Thyroid gland (tissue), 4 donors: ENCODE results near the gene CXorf58. TPM values are rescaled to one million over a fixed set of nuclear protein-coding genes. Genes with fewer than 3 reads are reported as not detected.

ENCODE experiments used
- DNase-seq, 2 donors: peaks; one replicate each; pipeline ENCODE4 v3.0.0-alpha.2; 2019
- H3K27ac ChIP-seq, 3 donors: fragments of 200-600 bp; sonication (generic); 1 replicate in 2 of 3; 2 replicates in 1 of 3; pipeline ENCODE4 v1.5.1; 2016 to 2019; ENCODE audit warnings: mild to moderate bottlenecking in 1 of 3, moderate library complexity in 1 of 3
- H3K27me3 ChIP-seq: fragments of 200-600 bp; sonication (generic); one replicate; pipeline ENCODE4 v1.5.1; 2019
- H3K36me3 ChIP-seq, 2 donors: fragments of 200-600 bp; sonication (generic); one replicate each; pipeline ENCODE4 v1.5.1; 2016 to 2019
- H3K4me1 ChIP-seq, 2 donors: fragments of 200-600 bp; sonication (generic); one replicate each; pipeline ENCODE4 v1.5.1; 2017 to 2019
- H3K4me3 ChIP-seq, 3 donors: fragments of 200-600 bp; sonication (generic); replicated peaks in 1 of 3; 1 replicate in 2 of 3; 2 replicates in 1 of 3; pipeline ENCODE4 v1.5.1; 2016; ENCODE audit warnings: mild to moderate bottlenecking in 1 of 3
- H3K9me3 ChIP-seq: fragments of 200-600 bp; sonication (generic); one replicate; pipeline ENCODE4 v1.5.1; 2017
- CTCF ChIP-seq, 6 experiments: fragments of 200-600 bp in 3 of 6; fragments of 450-650 bp in 3 of 6; sonication (generic) in 3 of 6; IDR thresholded peaks; one replicate each; pipeline ENCODE4 v1.5.1; 2016 to 2019; ENCODE audit warnings: antibody characterized with exemption in 6 of 6, mild to moderate bottlenecking in 2 of 6, inconsistent platforms in 1 of 6, moderate library complexity in 1 of 6
- POLR2A ChIP-seq, 2 donors: fragments of 450-650 bp; IDR thresholded peaks; one replicate each; pipeline ENCODE4 v1.6.1; 2017; ENCODE audit warnings: antibody characterized with exemption in 2 of 2, mild to moderate bottlenecking in 2 of 2, moderate library complexity in 1 of 2
- WGBS, 2 donors: methylation state at CpG; one replicate each; pipeline ENCODE4 v1.1.5; 2017; 5-methylcytosine and 5-hydroxymethylcytosine counted together
- intact Hi-C: fragments of 100-400 bp; cut with DNase I; formaldehyde crosslinking; loops from one replicate; pipeline ENCODE4 v1.15.1; 2023
- total RNA-seq, 4 donors: library from RNA; depleted of rRNA; stranded (reverse); fragments of >200 nt; gene quantifications; one replicate each; pipeline ENCODE4 v1.2.3, GENCODE V29; 2016

CXorf58 gene
- total RNA-seq, 4 donors from 2014 or later = 0.40 TPM; not detected in 3

- 91 to 100% methylated on average over 1 to 4 of the region's 4 CpGs for WGBS, 2 donors
- intact Hi-C loops = no loop called here
- no peaks in the 10 kb centered on the region for H3K4me1 ChIP-seq
- H3K27ac ChIP-seq = no peak overlapping the region
- H3K4me3 ChIP-seq = no peak overlapping the region
- no peaks in the 10 kb centered on the region for H3K27me3 ChIP-seq
- no peaks in the 10 kb centered on the region for H3K36me3 ChIP-seq
- H3K9me3 ChIP-seq = no peaks in the 10 kb centered on the region
- DNase-seq = no peak
- TF ChIP-seq CTCF (IDR thresholded peaks at IDR 0.05) (no peak), POLR2A (IDR thresholded peaks at IDR 0.05) (no peak)
Measured at GRCh38 chrX:23978491-23978890, 70.7 kb downstream of the CXorf58 start.

- no peaks in the 10 kb centered on the region for H3K36me3 ChIP-seq
- no peaks in the 10 kb centered on the region for H3K27me3 ChIP-seq
- WGBS, 2 donors = 25 to 54% methylated on average over 4 to 5 of the region's 5 CpGs
- H3K4me3 ChIP-seq = no peak overlapping the region
- no peaks in the 10 kb centered on the region for H3K9me3 ChIP-seq
- intact Hi-C loops = no loop called here
- H3K27ac ChIP-seq = peak overlapping the region; percentile 58 to 80 (median 78)
- TF ChIP-seq CTCF (IDR thresholded peaks at IDR 0.05) (no peak), POLR2A (IDR thresholded peaks at IDR 0.05) (peak in 1 of 2 donors; percentile 43)
- peak; percentile 42 to 46 for DNase-seq
- H3K4me1 ChIP-seq = no peaks in the 10 kb centered on the region
Measured at GRCh38 chrX:23980011-23980441, 72.2 kb downstream of the CXorf58 start.

- Histone ChIP-seq H3K27ac (peak overlapping the region in 2 of 3 donors; percentile 58 to 78), H3K4me3 (no peak overlapping the region), H3K27me3 (no peaks in the 10 kb centered on the region), H3K9me3 (no peaks in the 10 kb centered on the region), H3K4me1 (no peaks in the 10 kb centered on the region), H3K36me3 (no peaks in the 10 kb centered on the region)
- TF ChIP-seq POLR2A (IDR thresholded peaks at IDR 0.05) (no peak), CTCF (IDR thresholded peaks at IDR 0.05) (no peak)
- intact Hi-C loops = no loop called here
- 58 to 64% methylated on average over 4 of the region's 4 CpGs for WGBS, 2 donors
- DNase-seq = no peak
Measured at GRCh38 chrX:23981222-23981621, 73.4 kb downstream of the CXorf58 start.

- Histone ChIP-seq H3K27ac (peak overlapping the region in 1 of 3 donors; percentile 58), H3K36me3 (no peaks in the 10 kb centered on the region), H3K27me3 (no peaks in the 10 kb centered on the region), H3K4me1 (no peaks in the 10 kb centered on the region), H3K4me3 (no peak overlapping the region), H3K9me3 (no peaks in the 10 kb centered on the region)
- DNase-seq = no peak
- intact Hi-C loops = no loop called here
- 27 to 34% methylated on average over 2 of the region's 2 CpGs for WGBS, 2 donors
- TF ChIP-seq CTCF (IDR thresholded peaks at IDR 0.05) (no peak), POLR2A (IDR thresholded peaks at IDR 0.05) (no peak)
Measured at GRCh38 chrX:23981711-23982110, 73.9 kb downstream of the CXorf58 start.

GRCh38 chrX:23982891-23983290, 75.1 kb downstream of the CXorf58 start:
- no peak overlapping the region for H3K4me3 ChIP-seq
- intact Hi-C loops = no loop called here
- H3K27me3 ChIP-seq = no peaks in the 10 kb centered on the region
- H3K9me3 ChIP-seq = no peaks in the 10 kb centered on the region
- no peak overlapping the region for H3K27ac ChIP-seq
- no peaks in the 10 kb centered on the region for H3K36me3 ChIP-seq
- DNase-seq = no peak
- no peak for TF ChIP-seq POLR2A (IDR thresholded peaks at IDR 0.05)
- TF ChIP-seq CTCF (IDR thresholded peaks at IDR 0.05) = no peak
- 78 to 79% methylated on average over 1 of the region's 1 CpG for WGBS, 2 donors
- no peaks in the 10 kb centered on the region for H3K4me1 ChIP-seq

Other genes with a start within 250 kb of the CXorf58 start
- 100 to 1,000 TPM in 2 of 4 donors, 10 to 100 TPM in 2; 64.5 to 146 (median 109) TPM for gene PRDX4, start 240.5 kb upstream of the CXorf58 start, total RNA-seq
- gene ACOT9, start 164.7 kb upstream of the CXorf58 start, total RNA-seq = 10 to 100 TPM; 50.1 to 73.9 (median 62.8) TPM
- 1,000 to 10,000 TPM in 1 of 4 donors, 100 to 1,000 TPM in 3; 768 to 1,187 (median 831) TPM for gene SAT1, start 124.8 kb upstream of the CXorf58 start, total RNA-seq
- 10 to 100 TPM; 12.6 to 34.8 (median 22.5) TPM for gene APOO, start 68 bp upstream of the CXorf58 start, total RNA-seq
- gene KLHL15, start 119.2 kb downstream of the CXorf58 start, total RNA-seq = 10 to 100 TPM; 12.4 to 19.4 (median 13.7) TPM
- gene EIF2S3, start 146.9 kb downstream of the CXorf58 start, total RNA-seq = 100 to 1,000 TPM; 115 to 176 (median 138) TPM
- gene ZFX, start 241.7 kb downstream of the CXorf58 start, total RNA-seq = 100 to 1,000 TPM in 1 of 4 donors, 10 to 100 TPM in 3; 63.7 to 105 (median 68.2) TPM